ENCODE data around the gene RACK1.

The RACK1 gene

DNA sequence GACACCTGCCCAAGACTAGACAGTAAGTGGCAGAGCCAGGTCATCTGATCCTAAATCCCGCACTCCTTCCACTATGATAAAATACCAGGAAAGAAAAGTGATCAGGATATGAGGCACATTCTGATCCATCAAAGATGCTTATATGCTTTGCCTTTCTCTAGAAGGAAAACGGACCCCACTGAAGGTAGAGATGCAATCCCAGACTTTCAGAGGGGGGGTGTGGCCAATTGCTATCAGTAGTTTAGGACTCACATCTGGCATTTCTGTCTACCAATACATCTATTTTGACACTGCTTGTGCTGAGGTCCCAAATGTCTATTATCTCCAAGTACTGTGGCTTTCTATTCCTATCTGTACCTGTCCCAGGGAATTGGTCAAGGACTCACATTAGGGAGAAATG is 15.6 kb upstream of the RACK1 start:
- DNase-seq, result no peak

DNA sequence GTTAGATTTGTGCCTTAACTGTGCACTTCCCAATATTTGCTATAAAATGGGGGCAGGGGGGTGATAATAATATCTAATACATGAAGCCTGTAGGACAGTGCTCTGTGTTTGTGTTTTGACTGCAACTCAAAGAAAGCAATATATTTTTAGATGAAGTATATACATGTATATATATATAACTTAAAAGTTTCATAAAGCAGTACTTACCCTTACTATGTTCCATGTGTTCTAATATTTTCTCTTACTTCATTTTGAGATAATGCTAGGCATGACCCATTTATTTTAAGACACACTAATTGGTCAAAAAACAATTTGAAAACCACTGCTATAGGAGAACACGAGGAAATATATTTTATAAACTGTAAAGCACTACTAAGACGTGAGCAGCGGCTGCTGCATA is 14.9 kb upstream of the RACK1 start:
- no peak for DNase-seq

DNA sequence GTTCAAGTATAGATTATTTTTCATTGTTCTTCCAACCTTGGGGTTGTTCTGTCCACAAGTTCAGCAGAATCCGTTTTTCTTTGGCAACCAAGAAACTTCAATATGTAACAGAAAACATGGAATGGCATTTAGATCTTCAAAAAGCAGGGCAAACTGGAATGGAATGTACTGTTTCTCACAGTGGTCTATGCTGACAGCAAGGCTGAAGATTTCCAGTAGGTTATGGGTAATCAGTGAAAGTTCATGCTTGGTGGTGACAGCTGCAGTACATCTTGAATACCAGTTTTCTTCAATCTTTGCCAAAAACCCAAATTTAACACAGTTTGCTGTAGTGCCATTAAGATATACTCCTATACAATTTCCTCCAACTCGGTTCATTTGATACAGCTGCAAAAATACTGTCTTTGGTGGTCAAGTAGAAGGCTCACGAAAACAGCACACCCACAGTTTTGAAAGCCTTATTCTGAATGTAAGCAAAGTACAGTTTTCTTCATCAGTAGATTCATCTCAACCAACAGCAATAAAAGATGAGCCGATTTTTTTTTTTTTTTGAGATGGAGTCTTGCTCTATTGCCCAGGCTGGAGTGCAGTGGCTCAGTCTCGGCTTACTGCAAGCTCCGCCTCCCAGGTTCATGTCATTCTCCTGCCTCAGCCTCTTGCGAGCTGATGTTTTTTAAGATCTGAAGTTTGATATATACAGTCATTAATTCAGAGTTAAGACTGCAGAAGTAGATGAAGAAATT is 12.3 kb upstream of the RACK1 start:
- DNase-seq, result no peak

DNA sequence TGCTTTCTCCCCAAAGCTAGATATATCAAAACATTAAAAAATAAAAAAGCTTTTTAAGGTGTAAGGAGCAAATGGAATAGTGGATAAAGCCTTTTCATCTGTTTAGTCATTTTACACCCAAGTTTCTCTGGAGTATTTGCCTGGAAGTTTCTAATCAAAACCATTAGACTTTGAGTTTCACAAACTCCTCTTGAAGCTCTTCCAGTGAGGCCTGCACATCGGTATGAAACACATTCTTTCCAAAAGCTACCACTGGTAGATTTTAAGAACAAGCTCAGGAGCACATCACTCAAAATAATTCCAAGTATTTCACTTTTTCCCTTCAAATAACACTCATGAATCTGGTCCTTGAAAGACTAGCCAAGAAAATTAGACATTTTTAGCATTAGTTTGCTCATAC is 11.6 kb upstream of the RACK1 start:
- DNase-seq, result no peak

DNA sequence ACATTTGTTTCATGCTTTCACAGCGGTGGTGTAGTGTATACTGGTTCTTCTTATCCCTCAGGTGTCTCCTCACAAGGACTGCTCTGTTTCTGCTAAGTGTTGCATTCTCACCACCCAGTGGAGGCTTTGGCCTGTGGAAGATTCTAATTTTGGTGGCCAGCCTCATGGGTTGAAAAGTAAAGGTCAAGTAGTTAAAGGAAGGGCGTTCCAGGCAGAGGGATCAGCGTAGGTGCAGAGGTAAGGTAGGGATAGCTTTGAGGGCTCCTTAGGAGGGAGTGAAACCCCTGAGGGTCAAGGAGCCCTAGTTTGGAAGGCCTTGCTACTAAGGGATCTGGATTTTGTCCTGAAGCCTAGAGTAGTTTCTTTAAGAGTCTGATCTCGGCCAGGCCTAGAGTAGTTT is 4.6 kb upstream of the RACK1 start:
- DNase-seq, result no peak

DNA sequence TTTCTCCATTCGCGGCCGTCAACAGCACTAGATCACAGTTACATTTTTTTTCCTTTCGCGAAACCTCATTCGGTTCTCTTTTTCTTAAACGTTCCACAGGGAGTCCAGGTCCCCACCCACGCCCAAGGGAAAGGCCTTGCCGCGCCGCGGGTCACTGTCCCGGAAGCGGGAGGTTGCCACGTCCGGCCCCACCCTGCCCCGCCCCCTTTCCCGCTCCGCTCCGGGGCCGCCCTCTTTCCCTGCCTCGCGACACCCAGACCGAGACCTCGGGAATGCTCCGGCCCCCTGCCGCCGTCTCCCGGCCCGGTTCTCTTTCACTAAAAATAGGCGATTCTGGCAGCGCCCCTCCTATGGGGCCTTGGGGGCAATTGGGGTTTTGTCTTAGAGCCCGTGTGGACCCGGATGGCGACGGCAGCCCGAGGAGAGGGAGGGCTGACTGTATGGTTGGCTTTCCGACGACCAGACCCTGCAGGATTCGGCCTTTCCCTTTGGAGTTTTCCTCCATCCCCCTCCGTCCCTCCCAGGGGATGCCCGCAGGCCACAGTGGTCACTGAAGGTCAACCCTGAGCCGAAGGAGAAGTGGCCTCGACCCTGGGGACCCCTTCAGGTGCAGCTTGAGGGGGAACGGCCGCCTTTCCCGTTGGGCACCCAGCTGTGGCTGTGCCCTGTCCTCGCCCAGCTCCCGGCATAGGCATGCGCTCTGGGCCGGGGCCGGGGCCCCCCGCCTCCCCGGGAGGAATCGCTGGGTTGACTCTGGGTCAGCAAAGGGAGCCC is 2.8 kb upstream of the RACK1 start:
- peak; percentile 90 for DNase-seq

DNA sequence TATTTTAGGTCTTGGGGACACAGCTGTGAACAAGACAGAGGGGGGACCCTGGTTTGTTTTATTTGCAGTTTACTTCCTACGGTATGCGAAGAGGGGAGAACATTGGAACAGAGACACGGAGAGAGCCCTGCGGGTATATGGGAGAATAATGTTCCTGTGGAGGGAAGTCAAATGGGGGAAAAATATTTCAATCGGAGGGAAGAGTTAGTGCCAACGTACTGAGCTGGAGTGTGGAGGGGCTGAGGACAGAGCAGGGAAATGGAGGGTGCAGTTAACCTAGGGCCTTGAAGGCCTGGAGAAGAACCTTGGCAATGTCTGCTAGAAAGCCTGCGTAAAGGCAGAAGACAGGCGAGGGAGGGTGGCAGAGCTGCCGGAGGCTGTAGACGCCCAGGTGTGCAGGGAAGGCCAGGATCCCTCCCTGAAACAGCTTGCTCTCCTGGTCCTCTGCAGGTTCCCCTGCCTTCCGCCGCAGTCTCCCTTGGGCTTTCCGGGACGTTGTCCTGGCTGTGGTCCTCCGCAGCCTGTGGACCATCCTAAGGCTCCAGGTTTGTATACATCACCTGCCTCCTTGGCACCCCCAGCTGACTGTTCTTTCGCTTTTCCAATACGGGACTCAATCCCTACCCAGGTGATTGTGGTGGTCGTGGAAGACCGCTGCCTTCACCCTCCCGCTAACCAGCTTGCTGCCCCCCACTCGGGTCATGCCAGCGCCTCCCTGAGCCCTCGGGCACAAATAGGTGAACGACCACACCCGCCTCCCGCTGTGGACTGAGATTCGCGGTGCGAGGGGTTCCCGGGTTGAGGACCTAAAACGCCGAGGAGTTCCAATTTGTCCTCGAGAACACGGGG is 1.9 kb upstream of the RACK1 start:
- DNase-seq, result no peak

DNA sequence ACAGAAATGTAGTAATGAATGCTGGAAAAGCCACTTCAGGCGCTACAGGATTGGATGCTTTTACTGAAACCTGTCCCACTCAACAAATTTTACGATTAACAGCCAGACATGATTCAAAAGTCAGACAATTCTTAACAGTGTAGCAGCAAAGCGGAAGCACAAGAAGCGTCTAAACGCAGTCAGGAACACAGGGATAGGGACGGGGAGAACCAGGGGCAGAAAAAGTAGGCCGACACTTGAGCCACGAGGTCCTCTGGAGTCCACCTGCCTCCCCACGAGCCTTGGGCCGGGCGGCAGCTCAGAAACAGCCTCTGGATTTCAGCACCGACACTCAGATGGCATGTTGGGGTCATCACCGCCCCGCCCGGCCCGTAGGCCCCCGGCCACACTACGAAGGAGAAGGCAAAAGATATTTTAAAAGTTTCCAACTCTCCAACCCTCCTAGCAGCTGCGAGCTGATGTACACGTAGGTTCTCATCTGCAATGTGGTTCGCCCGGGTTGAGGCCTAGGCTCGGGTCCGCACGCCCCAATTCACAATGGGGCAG is 615 bp downstream of the RACK1 start:
- no peak for DNase-seq

DNA sequence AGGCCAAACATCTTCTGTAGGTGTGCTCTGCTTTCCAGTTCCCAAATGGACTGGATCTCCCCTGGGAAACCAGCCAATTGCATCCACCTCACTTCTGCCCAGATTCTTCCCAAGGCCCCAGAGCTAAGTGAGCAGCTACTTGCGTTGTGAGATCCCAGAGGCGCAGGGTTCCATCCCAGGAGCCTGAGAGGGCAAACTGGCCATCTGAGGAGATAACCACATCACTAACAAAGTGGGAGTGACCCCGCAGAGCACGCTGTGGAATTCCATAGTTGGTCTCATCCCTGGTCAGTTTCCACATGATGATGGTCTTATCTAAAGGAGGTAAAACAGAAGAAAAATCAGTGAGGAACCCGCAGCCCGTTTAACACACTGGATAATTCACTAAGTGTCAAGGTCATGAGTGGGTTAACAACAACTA is 1.7 kb downstream of the RACK1 start:
- no peak for DNase-seq

DNA sequence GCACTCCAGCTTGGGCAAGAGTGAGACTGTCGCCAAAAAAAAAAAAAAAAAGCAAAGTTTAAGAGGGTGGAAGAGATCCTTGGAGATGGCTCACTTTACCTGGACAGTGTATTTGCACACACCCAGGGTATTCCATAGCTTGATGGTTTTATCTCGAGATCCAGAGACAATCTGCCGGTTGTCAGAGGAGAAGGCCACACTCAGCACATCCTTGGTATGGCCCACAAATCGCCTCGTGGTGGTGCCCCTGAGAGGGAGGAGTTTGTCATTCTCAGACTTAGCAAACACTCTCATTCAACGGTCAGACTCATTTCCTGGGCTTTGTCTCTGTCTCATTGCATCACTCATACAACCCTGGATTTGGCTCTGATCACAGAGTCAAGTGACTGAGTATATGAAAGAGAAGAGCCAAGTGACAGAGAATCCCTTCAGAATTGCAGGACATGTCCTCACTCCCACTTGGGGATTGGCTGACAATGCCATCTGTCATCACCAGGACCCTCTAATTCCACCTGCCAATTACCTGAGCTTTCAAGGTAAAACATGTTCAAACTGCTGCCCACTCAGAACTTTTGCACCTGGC is 2.2 kb downstream of the RACK1 start:
- peak; percentile 89 for DNase-seq

DNA sequence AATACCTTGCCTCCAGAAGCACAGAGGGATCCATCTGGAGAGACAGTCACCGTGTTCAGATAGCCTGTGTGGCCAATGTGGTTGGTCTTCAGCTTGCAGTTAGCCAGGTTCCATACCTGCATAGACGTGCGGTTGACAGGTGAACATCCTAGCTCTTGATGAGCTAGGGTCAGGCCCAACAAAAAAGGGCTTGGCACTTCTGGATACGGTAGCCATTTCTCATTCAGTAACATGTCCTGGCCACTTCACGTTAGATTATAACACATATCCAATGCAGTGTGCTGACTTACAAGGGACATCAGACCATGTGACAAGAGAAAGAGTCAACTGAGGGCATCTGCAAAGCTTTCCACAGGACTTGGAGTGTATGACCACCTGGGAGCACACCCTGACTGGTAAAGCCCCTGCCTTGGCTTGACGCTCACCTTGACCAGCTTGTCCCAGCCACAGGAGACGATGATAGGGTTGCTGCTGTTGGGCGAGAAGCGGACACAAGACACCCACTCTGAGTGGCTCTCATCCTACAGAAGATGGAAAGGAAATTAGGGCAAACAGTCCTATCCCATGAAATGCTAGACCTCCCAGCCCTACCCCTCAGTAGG is 4.5 kb downstream of the RACK1 start:
- no peak for DNase-seq

DNA sequence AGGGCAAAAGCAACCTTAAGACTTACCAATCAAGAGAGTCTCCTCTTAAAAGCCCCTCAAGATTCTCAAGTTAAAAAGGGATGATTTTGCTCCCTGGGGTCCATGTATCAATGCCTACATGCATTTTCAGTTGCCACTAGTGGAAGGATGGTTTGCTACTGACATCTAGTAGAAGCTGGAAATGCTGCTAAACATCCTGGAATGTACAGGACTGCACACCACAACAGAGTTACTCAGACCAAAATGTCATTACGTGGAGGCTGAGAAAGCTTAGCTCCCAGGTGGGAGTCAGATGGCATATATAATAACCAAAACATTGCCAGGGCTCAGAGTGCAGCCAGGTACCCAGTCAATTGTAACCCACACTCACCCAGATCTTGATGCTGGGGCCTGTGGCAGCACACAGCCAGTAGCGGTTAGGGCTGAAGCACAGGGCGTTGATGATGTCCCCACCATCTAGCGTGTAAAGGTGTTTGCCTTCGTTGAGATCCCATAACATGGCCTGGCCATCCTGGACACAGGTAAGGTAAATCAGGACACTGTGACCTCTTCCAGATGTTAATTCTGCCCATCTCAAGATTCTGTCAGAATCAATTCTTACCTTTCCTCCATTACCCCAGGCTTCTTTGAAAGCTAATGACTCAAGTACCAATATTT is 5.8 kb downstream of the RACK1 start:
- no peak for DNase-seq

DNA sequence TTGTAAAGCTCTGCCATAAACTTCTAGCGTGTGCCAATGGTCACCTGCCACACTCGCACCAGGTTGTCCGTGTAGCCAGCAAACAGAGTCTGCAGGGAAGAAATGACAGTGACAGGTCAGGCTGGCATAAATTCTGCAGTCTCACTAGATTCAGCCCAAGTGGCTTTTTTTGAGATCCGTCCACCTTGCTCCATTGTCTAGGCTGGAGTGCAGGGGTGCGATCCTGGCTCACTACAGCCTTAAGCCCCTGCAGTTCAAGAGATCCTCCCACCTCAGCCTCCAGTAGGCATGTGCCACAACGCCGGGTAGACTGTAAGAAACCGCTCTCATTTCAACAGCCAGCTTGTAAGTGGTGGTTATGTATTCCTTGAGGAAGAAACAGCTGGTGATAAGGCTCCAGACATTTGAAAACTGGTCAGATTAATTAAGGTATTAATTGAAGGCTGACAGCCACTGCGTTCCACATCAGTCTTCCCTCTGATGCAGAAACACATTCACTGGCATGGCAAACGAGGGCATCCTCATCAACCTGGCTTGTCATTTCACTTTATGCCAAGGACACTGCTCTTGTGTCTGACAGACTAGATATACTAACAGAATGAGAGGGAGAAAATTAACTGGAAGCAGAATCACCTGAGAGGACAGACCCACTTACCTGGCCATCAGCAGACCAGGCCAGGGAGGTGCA is 6.6 kb downstream of the RACK1 start:
- DNase-seq, result no peak

DNA sequence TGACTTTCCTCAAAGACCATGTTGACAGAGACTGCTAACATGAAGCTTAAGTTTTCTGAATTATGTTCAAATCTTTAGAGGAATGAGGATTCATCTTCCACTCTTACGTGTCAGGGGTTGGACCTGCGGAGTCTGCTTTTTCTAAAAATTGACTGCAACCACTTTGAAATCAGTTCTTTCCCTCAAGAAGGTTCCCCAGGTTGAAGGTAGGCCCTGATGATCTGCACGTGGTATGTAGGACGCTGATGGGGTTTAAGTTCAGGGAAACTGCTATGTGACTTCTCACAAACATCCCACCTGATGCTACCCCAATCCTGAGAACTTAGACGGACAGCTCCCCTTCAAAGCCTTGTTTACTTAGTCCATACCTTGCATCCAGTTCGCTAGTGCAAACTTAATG is 7.2 kb downstream of the RACK1 start:
- DNase-seq, result no peak

DNA sequence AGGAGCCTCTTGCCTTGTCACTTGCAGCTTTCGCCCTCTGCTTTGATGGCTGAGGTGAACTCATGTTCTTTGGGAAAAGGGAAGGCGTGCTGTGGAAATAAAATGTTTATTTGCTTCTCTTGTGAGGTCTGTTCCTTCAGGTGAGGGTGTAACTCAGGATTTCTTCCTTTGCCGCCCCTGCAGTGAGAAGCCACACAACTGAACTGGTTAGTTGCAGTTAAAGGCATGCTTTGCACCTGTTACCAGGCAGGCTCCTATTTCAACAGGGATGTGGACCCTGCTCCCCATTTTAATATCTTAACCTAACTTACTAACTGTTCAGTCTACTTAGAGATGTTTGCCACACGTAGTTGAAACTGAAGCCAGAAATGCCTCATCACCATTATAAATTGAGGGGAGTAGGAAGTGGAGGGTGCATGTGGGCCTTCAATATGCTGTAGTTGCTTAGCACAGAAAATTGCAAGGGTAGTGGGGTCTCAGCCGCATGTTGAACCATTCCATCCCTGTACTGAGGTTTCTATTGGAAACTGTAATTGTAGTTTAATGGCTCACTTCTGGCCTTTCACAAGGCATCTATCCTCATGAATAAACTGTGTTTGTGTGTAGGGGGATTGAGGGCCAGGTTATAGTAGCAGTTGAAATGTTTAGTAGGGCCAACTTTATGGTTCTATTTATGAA is 7.9 kb downstream of the RACK1 start:
- DNase-seq, result no peak

DNA sequence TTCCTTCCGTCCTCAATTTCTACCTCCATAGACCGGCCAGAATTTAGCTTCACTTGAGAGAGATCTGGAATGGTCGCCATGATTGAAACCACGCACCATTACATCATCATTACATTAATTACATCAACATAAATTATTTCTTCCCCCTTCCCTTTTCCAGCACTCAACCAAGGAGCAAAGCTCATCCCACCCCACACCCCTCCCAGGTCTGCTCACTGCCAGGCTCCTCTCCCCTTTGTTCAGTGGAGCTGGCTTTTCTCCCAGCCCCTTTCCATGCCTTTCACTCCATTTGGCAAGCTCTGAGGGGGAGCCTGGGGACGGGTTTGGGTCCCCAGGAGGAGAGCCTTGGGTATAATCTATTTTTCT is 8.4 kb downstream of the RACK1 start:
- DNase-seq, result no peak

DNA sequence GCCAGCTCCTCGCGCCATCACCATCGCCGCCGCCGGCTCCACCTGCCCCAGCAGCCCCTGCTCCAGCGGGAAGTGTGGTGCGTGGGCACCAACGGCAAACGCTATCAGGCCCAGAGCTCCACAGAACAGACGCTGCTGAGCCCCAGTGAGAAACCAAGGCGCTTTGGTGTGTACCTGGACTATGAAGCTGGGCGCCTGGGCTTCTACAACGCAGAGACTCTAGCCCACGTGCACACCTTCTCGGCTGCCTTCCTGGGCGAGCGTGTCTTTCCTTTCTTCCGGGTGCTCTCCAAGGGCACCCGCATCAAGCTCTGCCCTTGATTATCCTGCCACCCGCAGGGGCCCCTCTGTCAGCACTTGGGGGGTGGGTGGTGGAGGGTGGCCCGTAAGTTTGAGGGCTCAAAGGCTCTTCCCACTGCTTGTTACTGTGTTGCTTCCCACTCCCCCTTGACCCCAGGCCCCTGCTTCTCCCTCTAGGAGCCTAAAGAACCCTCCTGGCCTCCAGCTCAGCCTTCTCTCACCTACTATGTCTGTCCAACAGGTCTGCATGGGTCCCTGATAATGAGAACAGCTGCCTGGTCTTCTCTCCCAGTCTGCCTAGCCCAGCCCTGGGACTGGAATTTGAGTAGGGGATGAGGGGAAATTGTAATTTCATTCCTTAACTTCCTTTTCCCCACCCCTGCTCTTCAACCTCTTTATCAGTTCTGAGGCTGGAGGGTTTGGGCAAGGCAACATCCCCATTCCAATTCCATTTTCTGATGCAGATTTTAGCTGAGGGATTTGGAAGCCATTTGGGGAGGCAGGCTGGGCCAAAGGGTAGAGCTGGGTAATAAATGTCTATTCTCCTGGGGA is 9.0 kb downstream of the RACK1 start:
- DNase-seq, result peak; percentile 22

DNA sequence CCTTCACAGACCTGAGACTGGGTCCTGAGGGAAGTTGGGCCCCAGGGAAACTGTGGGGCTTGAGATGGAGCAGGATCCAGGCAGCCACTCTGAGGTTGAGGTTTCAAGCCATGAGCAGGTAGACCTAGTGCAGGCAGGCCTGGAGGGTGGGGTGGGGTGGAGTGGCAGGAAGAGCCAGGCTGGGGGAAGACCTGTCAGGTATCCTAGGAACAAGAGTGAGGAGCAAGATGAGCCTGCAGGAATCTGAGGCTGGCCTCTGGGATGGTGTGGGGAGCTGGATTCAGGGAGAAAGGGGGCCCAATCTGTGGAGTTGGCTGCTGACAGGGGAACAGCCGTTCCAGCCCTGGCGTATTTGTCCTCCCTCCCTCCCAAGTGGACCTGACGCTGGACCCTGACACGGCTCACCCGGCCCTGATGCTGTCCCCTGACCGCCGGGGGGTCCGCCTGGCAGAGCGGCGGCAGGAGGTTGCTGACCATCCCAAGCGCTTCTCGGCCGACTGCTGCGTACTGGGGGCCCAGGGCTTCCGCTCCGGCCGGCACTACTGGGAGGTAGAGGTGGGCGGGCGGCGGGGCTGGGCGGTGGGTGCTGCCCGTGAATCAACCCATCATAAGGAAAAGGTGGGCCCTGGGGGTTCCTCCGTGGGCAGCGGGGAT is 9.8 kb downstream of the RACK1 start:
- DNase-seq, result peak; percentile 12

DNA sequence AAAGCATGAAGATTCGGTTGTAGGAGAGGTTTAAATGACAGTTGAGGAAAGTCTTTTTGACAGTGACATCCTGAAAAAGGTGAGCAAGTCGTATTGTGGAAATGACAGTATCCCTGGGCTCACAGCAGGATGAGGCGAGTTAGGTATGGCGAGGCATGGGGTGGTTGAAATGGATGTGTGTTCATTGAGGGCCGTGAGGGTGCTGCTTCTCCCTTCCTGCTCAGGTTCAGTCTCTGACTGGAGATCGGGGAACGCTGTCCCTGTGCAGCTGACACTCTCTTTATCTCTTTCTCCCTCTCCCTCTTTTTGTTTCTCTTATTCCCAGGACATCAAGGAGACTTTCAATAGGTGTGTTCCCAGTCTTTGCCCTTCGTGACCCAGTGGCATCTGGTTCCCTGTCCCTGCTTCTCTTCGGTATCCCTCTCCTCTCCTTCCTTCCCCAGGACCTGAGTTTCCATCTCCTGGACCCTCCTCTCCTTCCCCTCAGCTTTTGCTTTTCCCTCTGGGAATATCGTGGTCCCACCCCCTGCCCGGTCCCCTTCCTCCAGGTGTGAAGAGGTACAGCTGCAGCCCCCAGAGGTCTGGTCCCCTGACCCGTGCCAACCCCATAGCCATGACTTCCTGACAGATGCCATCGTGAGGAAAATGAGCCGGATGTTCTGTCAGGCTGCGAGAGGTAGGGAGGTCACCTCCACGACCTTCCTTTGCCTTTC is 10.5 kb downstream of the RACK1 start:
- DNase-seq, result no peak

Measured in activated CD4-positive, alpha-beta T cell treated with anti-CD3 and anti-CD28 coated beads, Interleukin-2, Interleukin-6, amounts not matched to agents 100 ng/mL and 50 ng/mL, durations not matched to agents 16 hours and 8 hours (primary cell).